HG02870 (cell line): ENCODE data around the gene PIP5KL1.

Source experiments
- ATAC-seq: cut with Tn5 transposase; IDR thresholded peaks from one replicate; pipeline ENCODE4 v1.9.1; 2021; ENCODE audit warnings: mild to moderate bottlenecking, moderate library complexity; ENCODE audit not compliant: unreplicated experiment

Gene PIP5KL1

DNA sequence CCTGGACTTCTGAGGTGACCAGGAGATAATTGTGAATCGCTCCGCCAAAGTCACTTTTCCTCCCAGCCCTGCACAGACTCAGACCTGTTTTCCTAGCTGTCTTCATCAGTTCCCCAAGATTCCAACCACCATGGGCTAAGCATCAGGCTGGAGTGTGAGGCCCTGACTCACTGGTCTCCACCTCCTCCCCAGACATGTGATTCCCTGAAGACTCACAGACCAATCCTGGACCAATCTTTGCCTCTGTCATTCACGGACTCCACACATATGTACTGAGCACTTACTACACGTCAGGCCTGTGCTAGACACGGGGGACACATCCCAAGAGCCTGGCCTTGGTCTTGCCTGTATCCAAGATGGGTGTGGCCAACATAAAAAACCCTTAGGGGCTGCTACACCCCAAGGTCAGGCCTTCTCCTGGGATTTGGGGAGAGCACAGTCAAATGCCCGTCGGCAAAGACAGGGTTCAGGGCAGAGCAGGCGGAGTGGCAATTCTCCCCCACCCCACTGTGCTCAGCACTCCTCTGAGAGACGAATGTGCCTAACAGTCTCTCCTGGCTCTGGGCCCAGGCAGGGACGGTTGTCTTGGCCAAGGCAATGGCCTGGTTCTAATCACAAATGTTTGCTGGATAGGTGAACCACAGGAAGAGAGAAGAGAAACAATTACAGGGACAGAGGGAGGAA is 38.3 kb upstream of the PIP5KL1 start:
- ATAC-seq = no peak

DNA sequence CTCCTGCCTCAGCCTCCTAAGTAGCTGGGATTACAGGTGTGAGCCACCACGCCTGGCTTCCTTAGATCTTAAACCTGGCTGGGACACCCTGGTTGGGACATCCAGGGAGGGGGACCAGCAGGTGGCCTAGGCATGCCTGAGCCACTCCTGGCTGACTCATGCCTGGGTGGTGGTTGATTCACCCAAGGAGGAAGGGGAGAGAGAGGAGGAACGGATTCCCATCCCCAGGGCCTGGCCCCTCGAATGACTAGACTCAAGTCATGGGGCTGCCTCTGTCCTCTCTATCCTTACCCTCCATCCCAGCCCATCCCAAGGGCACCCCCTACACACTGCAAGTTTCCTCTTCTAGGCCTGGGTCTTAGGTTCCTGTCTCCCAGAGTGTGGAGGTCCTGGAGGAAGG is 37.5 kb upstream of the PIP5KL1 start:
- no peak for ATAC-seq

DNA sequence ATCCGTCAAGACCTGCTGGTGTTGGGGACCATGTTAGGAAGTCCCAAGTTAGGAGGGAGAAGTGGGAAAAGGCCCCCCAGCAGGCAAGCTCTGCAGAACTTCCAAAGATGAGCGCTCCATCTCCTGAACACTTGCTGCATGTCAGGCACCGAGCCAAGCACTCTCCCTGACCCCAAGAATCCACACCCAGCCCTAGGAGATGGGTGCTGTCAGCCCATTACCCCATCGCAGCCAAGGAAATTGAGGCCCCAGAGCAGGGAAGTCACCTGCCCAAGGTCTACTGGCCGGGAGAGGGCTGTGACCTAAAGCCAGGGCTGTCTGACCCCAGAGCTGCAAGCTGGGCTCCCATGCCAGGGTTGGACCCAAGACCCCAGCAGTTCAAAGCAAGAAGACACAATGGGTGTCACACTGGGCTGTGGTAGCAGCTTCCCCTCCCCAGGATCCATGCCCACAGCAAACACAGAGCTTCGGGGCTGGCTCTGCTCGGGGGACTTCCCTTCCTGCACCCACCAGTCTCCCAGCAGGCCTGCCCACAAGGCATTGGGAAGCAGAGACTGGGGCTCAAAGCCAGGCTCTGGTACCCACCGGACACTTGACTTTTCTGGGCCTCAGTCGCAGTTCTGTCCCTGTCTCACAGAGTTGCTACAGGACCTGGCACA is 36.7 kb upstream of the PIP5KL1 start:
- ATAC-seq = no peak

DNA sequence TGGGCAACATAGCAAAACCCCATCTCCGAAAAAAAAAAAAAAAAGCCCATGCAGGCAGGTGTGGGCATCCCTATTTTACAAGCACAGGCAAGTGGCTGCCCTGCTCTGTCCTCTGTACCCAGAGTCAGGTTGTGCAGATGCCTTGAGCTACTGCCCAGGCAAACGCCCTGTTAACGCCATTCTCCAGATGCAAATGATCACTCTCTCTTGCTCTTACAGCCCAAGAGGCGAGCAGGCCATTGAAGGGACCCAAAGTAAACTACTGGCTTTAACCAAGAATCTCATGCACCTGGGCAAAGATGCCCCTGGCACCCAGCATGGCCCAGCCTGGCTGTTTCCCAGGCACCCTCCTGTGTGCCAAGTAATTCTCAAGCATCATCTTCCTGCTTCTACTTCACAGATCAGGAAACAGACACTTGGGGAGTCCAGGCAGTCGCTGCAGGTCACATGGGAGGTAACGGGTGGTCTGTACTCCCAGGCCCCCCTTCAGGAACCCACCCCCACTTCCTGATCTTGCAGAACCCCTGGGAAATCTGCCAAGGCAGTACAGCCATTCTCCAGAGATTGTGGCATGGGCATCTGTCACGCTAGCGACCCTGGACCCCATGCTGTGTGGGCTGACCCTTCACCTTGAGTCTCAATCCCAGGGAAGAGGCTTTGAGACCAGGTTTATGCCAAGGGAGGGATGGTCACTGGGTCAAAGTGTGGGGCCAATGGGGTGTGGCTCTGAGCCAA is 36.0 kb upstream of the PIP5KL1 start:
- ATAC-seq = no peak

DNA sequence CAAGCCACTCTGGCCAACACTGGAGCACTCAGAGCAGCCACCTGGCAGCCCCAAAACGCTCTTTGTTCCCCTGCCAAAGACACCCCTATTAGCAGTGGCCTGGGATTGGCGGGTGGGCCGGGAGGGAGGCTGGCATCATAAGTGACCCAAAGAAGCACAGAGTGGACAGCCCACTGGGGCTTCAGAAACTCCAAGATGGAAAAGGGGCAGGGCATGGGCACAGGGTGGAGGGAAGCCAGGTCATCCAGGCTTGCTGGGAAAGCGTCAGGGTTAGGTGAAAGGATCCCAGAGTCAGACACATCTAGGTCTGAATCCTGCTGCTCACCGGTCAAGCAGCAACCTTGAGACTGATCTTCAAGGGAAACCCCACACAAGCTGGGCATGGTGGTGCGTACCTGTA is 35.4 kb upstream of the PIP5KL1 start:
- ATAC-seq = no peak

DNA sequence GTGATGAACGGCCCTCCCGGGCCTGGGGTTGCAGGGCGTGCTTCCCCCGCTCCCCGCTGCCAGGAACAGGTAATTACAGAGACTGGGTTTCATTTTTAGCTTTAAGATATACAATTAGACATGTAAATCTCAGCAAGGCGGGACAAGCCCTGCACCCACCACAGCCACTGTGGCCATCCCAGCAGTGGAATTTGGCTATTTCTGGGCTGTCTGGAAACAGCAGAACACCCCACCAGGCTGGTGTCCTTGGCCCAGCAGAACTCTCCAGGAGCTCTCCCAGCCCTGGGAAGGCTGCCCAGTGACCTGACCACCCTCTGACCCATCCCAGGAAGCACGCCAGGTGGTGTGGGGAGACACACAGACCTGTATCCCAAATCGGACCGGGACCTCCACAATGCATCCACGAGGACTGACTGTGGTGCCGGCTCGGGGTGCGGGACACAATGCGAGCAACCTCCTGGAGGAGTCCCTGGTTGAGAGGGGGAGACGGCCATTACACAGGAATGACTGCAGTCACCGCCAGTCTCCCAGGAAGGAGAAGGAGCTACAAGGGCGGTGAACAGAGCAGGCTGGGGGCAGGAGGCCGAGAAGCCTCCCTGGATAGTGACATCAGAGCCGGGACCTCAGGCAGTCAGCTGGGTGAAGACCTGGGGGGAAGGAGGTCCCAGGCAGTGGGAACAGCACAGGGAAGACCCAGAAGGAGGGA is 32.9 kb upstream of the PIP5KL1 start:
- no peak for ATAC-seq

DNA sequence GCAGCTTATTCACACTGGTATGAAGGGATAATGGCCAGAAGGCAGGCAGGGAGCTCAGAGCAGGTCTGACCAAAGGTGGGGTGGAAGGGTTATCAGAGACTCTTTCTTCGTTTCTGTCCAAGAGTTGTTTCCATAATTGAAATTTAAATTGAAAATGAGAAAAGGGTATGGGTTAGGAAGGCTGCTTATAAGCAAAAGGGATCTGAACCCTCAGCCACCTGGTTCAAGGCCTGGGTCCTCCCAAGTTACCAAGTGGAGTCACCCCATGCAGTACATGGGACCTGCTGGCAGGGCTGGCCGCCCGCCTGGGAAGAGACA is 32.4 kb upstream of the PIP5KL1 start:
- no peak for ATAC-seq

DNA sequence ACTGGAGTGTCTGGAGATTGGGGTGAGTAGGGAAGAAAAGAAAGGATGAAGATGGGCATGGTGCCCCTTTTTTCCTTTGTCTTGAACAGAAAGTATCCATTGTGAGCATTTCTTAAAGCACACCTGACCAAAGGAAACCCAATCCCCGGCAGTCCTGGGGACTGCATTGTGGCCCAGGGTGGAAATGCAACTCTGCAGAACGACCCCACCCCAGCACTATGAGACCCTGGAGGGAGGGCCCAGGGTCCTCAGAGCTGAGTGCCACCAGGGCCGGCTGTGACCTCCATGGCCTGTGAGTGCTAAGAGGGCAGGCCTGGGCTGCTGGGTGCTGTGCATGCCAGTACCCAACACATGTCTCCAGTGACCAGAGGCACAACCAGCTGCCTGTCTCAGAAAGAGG is 31.7 kb upstream of the PIP5KL1 start:
- ATAC-seq = no peak

DNA sequence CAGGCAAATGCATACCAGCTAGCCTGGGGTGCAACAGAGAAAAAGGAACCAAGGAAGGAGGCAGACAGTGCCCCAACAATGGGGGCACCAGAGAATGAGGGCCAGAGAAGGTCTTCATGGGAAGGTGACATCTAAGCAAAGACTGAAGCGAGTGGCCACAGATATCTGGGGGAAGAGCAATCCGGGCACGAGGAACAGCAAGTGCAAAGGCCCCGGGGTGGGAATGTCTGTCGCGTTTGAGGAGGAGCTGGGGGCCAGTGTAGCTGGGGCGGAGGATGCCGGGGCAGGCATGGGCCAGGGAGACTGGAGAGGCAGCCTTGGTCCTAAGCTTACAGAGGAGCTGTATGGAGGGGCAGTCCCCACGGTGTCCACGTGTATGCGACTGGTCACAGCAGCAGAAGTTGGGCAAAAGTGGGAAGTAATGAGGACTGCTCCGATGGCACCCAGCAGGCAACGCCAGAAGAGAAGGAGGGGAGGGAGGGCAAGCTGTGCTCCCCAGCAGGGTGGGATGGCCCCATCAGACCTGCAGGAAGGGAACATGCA is 31.1 kb upstream of the PIP5KL1 start:
- ATAC-seq = no peak

DNA sequence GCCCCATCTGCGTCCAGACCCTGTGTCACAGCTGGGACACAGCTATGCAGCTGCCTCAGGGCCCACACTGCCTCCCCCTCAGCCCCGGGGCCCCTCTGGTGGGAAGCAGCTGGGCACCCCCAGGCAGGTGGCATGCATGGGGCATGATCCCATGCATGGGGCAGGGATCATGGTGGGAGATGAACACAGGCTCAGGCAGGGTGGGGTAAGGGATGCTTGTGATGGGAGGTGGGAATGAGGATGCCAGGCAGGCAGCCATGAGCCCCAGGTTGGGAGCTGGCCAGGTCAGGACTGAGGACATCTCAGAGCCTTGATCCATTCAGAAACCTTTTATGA is 30.5 kb upstream of the PIP5KL1 start:
- no peak for ATAC-seq

DNA sequence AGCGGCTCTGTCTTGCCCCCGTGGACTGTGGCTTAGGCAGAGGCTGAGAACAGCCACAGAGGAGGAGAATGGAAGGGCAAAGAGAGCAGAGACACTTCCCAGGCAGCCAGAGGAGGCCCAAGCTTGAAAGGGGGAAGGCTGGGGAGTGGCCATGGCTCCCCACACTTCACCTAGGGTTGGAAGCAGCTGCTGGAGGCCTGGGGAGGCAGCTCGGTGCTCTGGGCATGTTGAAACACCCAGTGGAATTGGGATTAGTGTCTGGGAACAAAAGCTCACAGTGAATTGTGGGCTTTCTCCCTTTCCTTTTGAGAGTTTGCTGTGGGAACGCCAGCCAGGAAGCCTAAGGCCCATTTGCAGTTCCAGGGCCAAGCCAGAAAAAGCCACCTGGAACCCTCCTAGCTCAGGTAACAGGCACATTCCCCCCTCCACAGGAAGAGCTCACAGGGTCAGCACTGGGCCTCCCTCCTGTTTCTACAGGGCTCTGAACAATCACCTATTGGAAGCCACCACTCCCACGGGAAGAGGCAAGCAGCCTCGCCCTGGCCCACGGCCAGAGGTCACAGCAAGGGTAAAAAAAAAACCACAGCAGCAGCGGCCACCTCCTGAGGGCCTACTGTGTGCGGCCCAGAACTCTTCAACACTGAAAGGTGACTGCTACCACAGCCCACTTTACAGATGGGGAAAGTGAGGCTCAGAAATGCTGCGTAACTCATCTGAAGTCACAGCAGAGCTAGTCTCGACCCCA is 30.0 kb upstream of the PIP5KL1 start:
- ATAC-seq = no peak

DNA sequence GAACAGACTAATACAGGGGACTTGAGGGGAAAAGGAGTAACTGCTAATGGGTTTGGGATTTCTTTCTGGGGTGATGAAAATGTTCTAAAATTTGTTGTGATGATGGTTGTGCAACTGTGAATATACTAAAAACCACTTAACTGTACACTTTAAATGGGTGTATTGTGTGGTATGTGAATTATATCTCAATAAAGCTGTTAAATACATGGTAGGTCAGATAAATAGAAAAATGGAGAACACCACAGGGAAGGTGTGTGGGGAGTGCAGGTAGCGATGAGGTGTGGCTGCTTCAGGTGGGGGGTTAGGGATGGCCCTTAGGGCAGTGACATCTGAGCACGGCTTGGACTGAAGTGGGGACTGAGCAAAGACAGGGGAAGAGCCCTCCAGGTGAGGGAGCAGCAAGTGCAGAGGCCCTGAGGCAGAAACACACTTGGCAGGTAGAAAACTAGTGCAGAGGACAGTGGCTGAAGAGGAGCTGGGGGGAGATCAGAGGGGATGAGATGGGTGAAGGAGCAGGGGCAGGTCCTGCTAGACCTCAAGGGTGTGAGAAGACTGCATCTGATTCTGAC is 29.3 kb upstream of the PIP5KL1 start:
- no peak for ATAC-seq

DNA sequence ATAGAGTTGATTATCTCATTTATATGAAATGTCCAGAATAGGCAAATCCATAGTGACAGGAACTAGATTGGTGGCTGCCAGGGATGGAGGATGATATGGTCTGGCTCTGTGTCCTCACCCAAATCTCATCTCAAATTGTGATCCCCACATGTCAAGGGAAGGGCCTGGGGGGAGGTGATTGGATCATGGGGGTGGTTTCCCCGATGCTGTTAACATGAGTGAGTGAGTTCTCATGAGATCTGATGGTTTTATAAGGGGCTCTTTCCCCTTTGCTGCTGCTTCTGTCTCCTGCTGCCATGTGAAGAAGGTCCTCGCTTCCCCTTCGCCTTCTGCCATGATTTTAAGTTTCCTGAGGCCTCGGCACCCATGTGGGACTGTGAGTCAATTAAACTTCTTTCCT is 28.8 kb upstream of the PIP5KL1 start:
- no peak for ATAC-seq

DNA sequence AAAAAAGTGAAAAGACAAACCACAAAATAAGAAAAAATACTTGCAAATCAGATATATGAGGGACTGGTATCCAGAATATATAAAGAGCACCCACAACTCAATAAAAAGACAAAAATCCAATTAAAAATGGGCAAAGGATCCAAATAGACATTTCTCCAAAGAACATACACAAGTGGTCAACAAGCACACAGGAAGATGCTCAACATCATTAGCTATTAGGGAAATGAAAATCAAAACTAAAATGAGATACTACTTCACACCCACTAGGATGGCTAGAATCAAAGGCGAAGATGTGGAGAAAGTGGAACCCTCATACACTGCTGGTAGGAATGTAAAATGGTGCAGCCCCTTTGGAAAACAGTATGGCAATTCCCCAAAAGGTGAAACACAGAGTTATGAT is 28.2 kb upstream of the PIP5KL1 start:
- no peak for ATAC-seq

DNA sequence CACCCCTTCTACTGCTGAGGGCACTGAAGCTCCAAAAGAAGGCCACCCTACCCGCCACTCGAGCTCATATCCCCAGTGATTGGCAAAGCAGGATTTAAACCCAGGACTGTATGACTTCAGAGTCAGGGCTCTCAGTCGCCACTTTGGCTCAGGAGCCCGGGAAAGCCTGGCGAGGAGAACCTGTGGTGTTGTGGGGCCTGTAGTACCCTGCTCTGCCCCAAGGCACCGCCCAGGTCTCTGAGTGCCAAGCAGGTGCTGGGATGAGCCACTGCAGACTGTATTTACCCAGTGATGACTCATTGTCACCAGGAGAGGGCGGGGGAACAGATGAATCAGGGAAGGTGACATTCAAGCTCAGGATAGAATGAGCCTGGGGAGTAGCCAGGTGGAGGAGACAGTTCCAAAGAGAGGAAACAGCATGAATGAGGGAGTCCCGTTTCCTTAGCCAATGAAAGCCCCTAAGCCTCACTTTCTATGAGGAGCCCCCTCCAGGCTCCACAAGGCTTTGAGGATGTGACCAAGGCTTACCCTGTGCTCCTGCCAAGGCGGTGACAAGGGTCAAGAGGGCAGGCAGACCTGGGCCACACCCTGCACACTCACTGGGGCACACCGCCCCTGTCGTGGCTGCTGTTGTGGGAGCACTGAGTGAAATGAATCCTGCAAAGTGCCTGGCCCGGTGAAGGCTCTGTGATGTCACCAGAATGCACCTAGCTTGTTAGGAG is 24.9 kb upstream of the PIP5KL1 start:
- no peak for ATAC-seq

DNA sequence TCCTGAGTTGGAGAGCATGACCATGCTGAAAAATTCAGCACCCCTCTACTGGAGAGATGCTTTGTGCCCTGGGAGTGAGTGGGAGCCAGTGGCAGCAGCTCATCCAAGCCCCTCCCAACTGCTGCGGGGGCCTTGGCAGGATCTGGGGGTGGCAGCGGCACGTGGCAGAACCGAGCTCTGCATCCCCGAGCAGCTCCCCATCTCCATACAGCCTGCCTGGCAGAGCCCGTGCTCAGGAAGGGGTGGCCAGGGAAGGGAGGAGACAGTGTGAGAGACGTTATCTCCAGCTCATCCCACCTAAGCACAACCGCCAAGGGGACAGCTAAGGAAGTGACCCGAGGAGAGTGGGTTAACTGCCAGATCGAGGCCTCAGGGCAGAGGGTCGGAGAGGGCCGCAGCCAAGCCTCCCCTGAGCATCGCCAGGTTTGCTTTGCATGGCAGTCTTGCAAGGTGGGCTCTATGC is 24.3 kb upstream of the PIP5KL1 start:
- no peak for ATAC-seq

DNA sequence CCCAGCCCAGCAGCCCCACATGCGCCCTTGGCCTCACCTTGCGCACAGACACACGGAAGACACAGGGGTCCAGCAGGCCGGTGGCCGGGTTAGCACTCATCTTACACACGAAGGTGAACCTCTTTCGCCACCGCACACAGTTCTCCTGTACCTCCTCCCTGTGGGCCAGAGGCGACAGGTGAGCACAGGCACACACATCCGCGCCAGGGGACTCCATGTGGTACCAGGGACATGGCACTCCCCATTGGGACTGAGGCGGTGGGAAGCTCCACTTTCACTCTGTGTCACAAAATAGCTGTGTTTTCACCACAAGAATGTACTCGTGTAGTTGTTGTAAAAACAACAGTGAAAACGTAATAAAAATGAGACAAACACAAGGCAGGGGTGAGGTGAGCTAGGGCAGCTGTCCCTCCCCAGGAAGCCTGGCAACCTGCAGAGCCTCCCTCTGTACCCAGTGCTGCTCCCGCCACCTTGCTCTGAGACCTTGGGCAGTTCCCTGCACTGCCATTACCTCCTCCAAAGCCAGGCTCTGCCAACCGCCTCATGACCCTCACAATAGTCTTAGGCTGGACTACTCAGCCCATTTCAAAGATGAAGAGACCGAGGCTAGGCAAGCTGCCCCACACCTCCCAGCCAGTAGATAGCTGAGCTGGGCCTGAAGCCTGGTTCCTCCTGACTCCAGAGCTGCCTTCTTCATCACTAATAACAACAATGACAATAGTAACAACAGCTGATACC is 23.4 kb upstream of the PIP5KL1 start:
- ATAC-seq = no peak

DNA sequence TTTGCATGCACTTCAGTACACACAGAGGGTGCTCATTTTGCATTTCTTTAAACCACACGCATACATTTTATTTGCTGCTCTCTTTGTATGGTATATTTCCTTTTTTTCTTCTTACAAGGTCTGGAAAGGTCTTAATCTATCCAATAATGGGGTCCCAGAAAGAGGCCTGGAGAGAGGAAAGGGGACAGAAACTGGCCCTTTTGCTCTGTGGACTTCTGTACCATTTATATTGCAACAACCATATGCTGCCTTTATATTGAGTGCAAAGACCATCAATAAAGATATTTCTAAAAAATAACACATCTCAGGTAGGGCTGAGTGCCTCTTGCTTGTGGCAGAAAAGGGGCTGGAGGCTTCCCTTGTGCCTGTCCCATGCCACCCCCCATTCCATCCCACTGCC is 22.6 kb upstream of the PIP5KL1 start:
- no peak for ATAC-seq
